NB4 (cell line): ENCODE measurements around the gene TMEM150B.

Experiments
- CTCF ChIP-seq: IDR thresholded peaks from one replicate; pipeline ENCODE4 v1.5.1; 2012; ENCODE audit warnings: low read depth, low read length
- MAX ChIP-seq: IDR thresholded peaks from 2 replicates; pipeline ENCODE4 v1.6.1; 2011; ENCODE audit warnings: low read depth, low read length
- POLR2A ChIP-seq: IDR thresholded peaks from 2 replicates; pipeline ENCODE4 v1.6.1; 2011; ENCODE audit warnings: mild to moderate bottlenecking; ENCODE audit not compliant: insufficient read length; ENCODE audit errors: extremely low read depth

GRCh38 chr19:55345818-55346724 lies 20.9 kb upstream of the TMEM150B start:
- no peak for TF ChIP-seq CTCF
- TF ChIP-seq MAX = no peak
- TF ChIP-seq POLR2A = no peak
